CD4-positive, alpha-beta T cell (primary cell): Measurements from ENCODE around the gene HADHA. TPM values are rescaled to one million over a fixed set of nuclear protein-coding genes. Genes with fewer than 3 reads are reported as not detected.
A peak's percentile ranks its signal among the peaks of the same experiment; 100 is the strongest.

Source experiments
- ATAC-seq: fragments of 200-7000 bp; cut with Tn5 transposase; one replicate; pipeline ENCODE4 v1.10.0; 2022; ENCODE audit warnings: mild to moderate bottlenecking; ENCODE audit not compliant: poor library complexity
- CTCF ChIA-PET: fragments of 350-600 bp; sonication (Branson Sonifier 250); formaldehyde crosslinking; loops from one replicate; lab custom pipeline; 2021; ENCODE audit warnings: antibody characterized with exemption, inconsistent platforms; lab: Charles Lee
- POLR2A ChIA-PET: fragments of 350-600 bp; sonication (Branson Sonifier 250); formaldehyde crosslinking; loops from one replicate; lab custom pipeline; 2021; ENCODE audit warnings: antibody characterized with exemption, inconsistent platforms; lab: Charles Lee
- DNase-seq, 14 experiments: peaks; one replicate each; pipeline ENCODE4 v3.0.0-alpha.2; 2013 to 2020; ENCODE audit warnings: mixed read lengths in 2 of 14
- H3K27ac ChIP-seq, 2 donors: one replicate each; pipeline versions ENCODE4 v1.5.1 to v1.7.0; 2013; ENCODE audit warnings: low read length in 2 of 2, low read depth in 1 of 2, mild to moderate bottlenecking in 1 of 2
- H3K27me3 ChIP-seq, 2 experiments: 1 replicate in 1 of 2; 2 replicates in 1 of 2; pipeline versions ENCODE4 v1.6.1 to v1.7.0; 2013; ENCODE audit warnings: low read length in 2 of 2, control low read depth in 1 of 2, mild to moderate bottlenecking in 1 of 2, moderate library complexity in 1 of 2; ENCODE audit not compliant: insufficient read depth in 2 of 2, control insufficient read depth in 1 of 2
- H3K36me3 ChIP-seq: one replicate; pipeline ENCODE4 v1.6.1; 2013; ENCODE audit warnings: low read length, control low read depth; ENCODE audit not compliant: insufficient read depth
- H3K4me1 ChIP-seq: one replicate; pipeline ENCODE4 v1.6.1; 2013; ENCODE audit warnings: low read length, control low read depth; ENCODE audit not compliant: insufficient read depth
- H3K4me3 ChIP-seq: one replicate; pipeline ENCODE4 v1.5.1; 2013; ENCODE audit warnings: mild to moderate bottlenecking, low read length, moderate library complexity
- H3K9me3 ChIP-seq, 2 experiments: 1 replicate in 1 of 2; 2 replicates in 1 of 2; pipeline versions ENCODE4 v1.6.1 to v1.7.0; 2013; ENCODE audit warnings: low read length in 2 of 2, mild to moderate bottlenecking in 2 of 2, control low read depth in 1 of 2, moderate library complexity in 1 of 2; ENCODE audit not compliant: control insufficient read depth in 1 of 2, insufficient read depth in 1 of 2
- H3K27ac Mint-ChIP-seq: one replicate; pipeline ENCODE4 v1.8.0; 2020; ENCODE audit warnings: mixed read lengths
- H3K27me3 Mint-ChIP-seq: one replicate; pipeline ENCODE4 v1.8.0; 2021; ENCODE audit warnings: mixed read lengths
- H3K36me3 Mint-ChIP-seq: one replicate; pipeline ENCODE4 v1.8.0; 2021; ENCODE audit warnings: low read depth, mixed read lengths
- H3K4me1 Mint-ChIP-seq: one replicate; pipeline ENCODE4 v1.8.0; 2021; ENCODE audit warnings: low read depth, mixed read lengths
- H3K4me3 Mint-ChIP-seq: one replicate; pipeline ENCODE4 v1.8.0; 2020; ENCODE audit warnings: mild to moderate bottlenecking, mixed read lengths
- H3K9me3 Mint-ChIP-seq: one replicate; pipeline ENCODE4 v1.8.0; 2020; ENCODE audit warnings: mixed read lengths
- CTCF ChIP-seq: fragments of 200-600 bp; IDR thresholded peaks from one replicate; pipeline ENCODE4 v1.8.0; 2022; ENCODE audit warnings: antibody characterized with exemption, mild to moderate bottlenecking
- intact Hi-C, 2 experiments: fragments of 100-400 bp; cut with DNase I in 1 of 2; cut with micrococcal nuclease in 1 of 2; formaldehyde crosslinking; loops; one replicate each; pipeline versions ENCODE4 v1.15.1 to v1.9.0; 2023 to 2025; cut with DNase I, micrococcal nuclease
- total RNA-seq, 174 experiments: library from RNA in 2 of 174; stranded (reverse) in 2 of 174; gene quantifications; one replicate each; pipeline ENCODE4 v1.2.3 and lab custom pipeline; 2021 to 2026

The HADHA gene
- total RNA-seq, 2 experiments from 2014 or later: 72.4 to 73.7 TPM

- CTCF ChIA-PET: interaction anchor here (1.4 kb wide), 1 partner anchor 157 kb away, joined by 5 read pairs; no protein-coding TSS in a partner anchor
These were observed 95.9 kb downstream of the HADHA start for GRCh38 chr2:26148501-26148900.

GRCh38 chr2:26144953-26145680 is 99.3 kb downstream of the HADHA start:
- Mint-ChIP-seq H3K36me3 (no peaks in the 10 kb centered on the region), H3K27ac (no peak overlapping the region), H3K9me3 (no peaks in the 10 kb centered on the region), H3K27me3 (peaks cover 11% of the 10 kb centered on the region), H3K4me3 (no peak overlapping the region), H3K4me1 (no peaks in the 10 kb centered on the region)
- H3K4me3 ChIP-seq: no peak overlapping the region
- ChIA-PET CTCF (interaction anchor here (0.7 to 1.6 kb wide), 5 partner anchors 15 to 194 kb away, joined by 3 to 11 read pairs (median 3); no protein-coding TSS in a partner anchor), POLR2A (interaction anchor here (0.6 to 0.7 kb wide), 2 partner anchors 25 to 40 kb away, joined by 3 to 5 read pairs; no protein-coding TSS in a partner anchor)
- H3K4me1 ChIP-seq: no peaks in the 10 kb centered on the region
- no peaks in the 10 kb centered on the region for H3K9me3 ChIP-seq
- DNase-seq: peak; percentile 31 to 77 (median 50)
- intact Hi-C loops: loop anchor here (1.0 to 10.0 kb wide), 7 partner anchors 56 to 540 kb away; no protein-coding TSS in a partner anchor
- TF ChIP-seq CTCF: peak; percentile 76
- ATAC-seq: peak; percentile 80
- peaks cover 3 to 10% of the 10 kb centered on the region in 2 experiments for H3K27me3 ChIP-seq
- H3K36me3 ChIP-seq: no peaks in the 10 kb centered on the region
- H3K27ac ChIP-seq: no peak overlapping the region

More at GRCh38 chr2:26148501-26148900, 95.9 kb downstream of the HADHA start:
- peaks cover 7 to 22% of the 10 kb centered on the region in 2 experiments for H3K27me3 ChIP-seq
- Mint-ChIP-seq H3K27ac (no peak overlapping the region), H3K9me3 (no peaks in the 10 kb centered on the region), H3K36me3 (no peaks in the 10 kb centered on the region), H3K4me3 (no peak overlapping the region), H3K4me1 (no peaks in the 10 kb centered on the region), H3K27me3 (peaks cover 29% of the 10 kb centered on the region)
- H3K4me1 ChIP-seq: no peaks in the 10 kb centered on the region
- no peaks in the 10 kb centered on the region for H3K9me3 ChIP-seq
- POLR2A ChIA-PET: interaction anchor here (1.5 kb wide), 1 partner anchor 157 kb away, joined by 4 read pairs; no protein-coding TSS in a partner anchor
- H3K27ac ChIP-seq: no peak overlapping the region
- no peak for TF ChIP-seq CTCF
- intact Hi-C loops: loop anchor here (5.0 to 10.0 kb wide), 3 partner anchors 294 to 544 kb away; no protein-coding TSS in a partner anchor
- DNase-seq (no peak), ATAC-seq (no peak)
- H3K4me3 ChIP-seq: no peak overlapping the region
- H3K36me3 ChIP-seq: no peaks in the 10 kb centered on the region

- no peak overlapping the region for H3K27ac ChIP-seq
- H3K9me3 Mint-ChIP-seq: no peaks in the 10 kb centered on the region
- H3K27ac Mint-ChIP-seq: no peak overlapping the region
- H3K9me3 ChIP-seq: no peaks in the 10 kb centered on the region
- intact Hi-C loops: loop anchor here (2.0 to 10.0 kb wide), 4 partner anchors 55 to 539 kb away; no protein-coding TSS in a partner anchor
- H3K4me3 Mint-ChIP-seq: no peak overlapping the region
- POLR2A ChIA-PET: no interaction called here
- no peak for TF ChIP-seq CTCF
- H3K36me3 Mint-ChIP-seq: no peaks in the 10 kb centered on the region
- peaks cover 4% of the 10 kb centered on the region for H3K27me3 Mint-ChIP-seq
- no peaks in the 10 kb centered on the region for H3K4me1 ChIP-seq
- no peak overlapping the region for H3K4me3 ChIP-seq
- DNase-seq (no peak), ATAC-seq (no peak)
- H3K4me1 Mint-ChIP-seq: no peaks in the 10 kb centered on the region
- H3K36me3 ChIP-seq: no peaks in the 10 kb centered on the region
- CTCF ChIA-PET: interaction anchor here (1.6 to 1.7 kb wide), 2 partner anchors 56 to 152 kb away, joined by 3 to 11 read pairs; no protein-coding TSS in a partner anchor
- H3K27me3 ChIP-seq: peaks cover 0 to 5% of the 10 kb centered on the region in 2 experiments
These were observed 100.4 kb downstream of the HADHA start for GRCh38 chr2:26144031-26144430.
